ENCODE results near the gene NOX4. TPM values are rescaled to one million over a fixed set of nuclear protein-coding genes. Genes with fewer than 3 reads are reported as not detected.

NOX4 gene
- total RNA-seq, 1 experiment from 2014 or later = 1.5 TPM

- TF ChIP-seq AR (CRISPR knock-in tag; IDR thresholded peaks at IDR 0.05) = no peak
- no peak for TF ChIP-seq USF1 (CRISPR knock-in tag; IDR thresholded peaks at IDR 0.05)
- TF ChIP-seq ZNF219 (CRISPR knock-in tag; IDR thresholded peaks at IDR 0.05; ENCODE audit: borderline replicate concordance) = no peak
These were observed at the start of gene NOX4 (continued) for GRCh38 chr11:89490981-89491690.

- ChIA-PET POLR2A (no interaction called here), CTCF (no interaction called here)
- no peaks in the 10 kb centered on the region for H3K36me3 Mint-ChIP-seq
- DNase-seq (ENCODE audit: low spot score) = no peak
- H3K4me3 Mint-ChIP-seq = no peak overlapping the region
- no peak for ATAC-seq
- peaks cover 3% of the 10 kb centered on the region; the same call in 1 of the 2 replicates for H3K9me3 Mint-ChIP-seq
- H3K27me3 Mint-ChIP-seq (ENCODE audit: low read depth) = no peaks in the 10 kb centered on the region
- no peaks in the 10 kb centered on the region for H3K4me1 Mint-ChIP-seq
- no peak overlapping the region for H3K27ac Mint-ChIP-seq
- TF ChIP-seq TEAD1 (CRISPR knock-in tag; IDR thresholded peaks at IDR 0.05) (no peak), TEAD4 (CRISPR knock-in tag; IDR thresholded peaks at IDR 0.05) (no peak), ZBTB21 (CRISPR knock-in tag; IDR thresholded peaks at IDR 0.05; ENCODE audit: borderline replicate concordance) (no peak), ZNF416 (CRISPR knock-in tag; IDR thresholded peaks at IDR 0.05) (no peak), ZSCAN18 (CRISPR knock-in tag; IDR thresholded peaks at IDR 0.05) (no peak), ZNF425 (CRISPR knock-in tag; conservative IDR thresholded peaks at IDR 0.05) (no peak), MXD4 (CRISPR knock-in tag; IDR thresholded peaks at IDR 0.05; ENCODE audit: borderline replicate concordance) (no peak), E2F4 (CRISPR knock-in tag; IDR thresholded peaks at IDR 0.05; ENCODE audit: borderline replicate concordance, low read depth) (no peak)
These were observed 49.7 kb upstream of the NOX4 start for GRCh38 chr11:89540826-89541225.

GRCh38 chr11:89537936-89538335, 46.8 kb upstream of the NOX4 start:
- DNase-seq (ENCODE audit: low spot score) (no peak), ATAC-seq (no peak)
- H3K9me3 Mint-ChIP-seq = peaks cover 3% of the 10 kb centered on the region
- H3K4me1 Mint-ChIP-seq = peaks cover 10% of the 10 kb centered on the region
- no peaks in the 10 kb centered on the region for H3K36me3 Mint-ChIP-seq
- no peaks in the 10 kb centered on the region for H3K27me3 Mint-ChIP-seq (ENCODE audit: low read depth)
- H3K4me3 Mint-ChIP-seq = no peak overlapping the region
- ChIA-PET CTCF (no interaction called here), POLR2A (no interaction called here)
- H3K27ac Mint-ChIP-seq = no peak overlapping the region
- TF ChIP-seq GABPB1 (CRISPR knock-in tag; IDR thresholded peaks at IDR 0.05) (no peak), NR3C1 (CRISPR knock-in tag; conservative IDR thresholded peaks at IDR 0.05; ENCODE audit: low read depth) (no peak), ERG (CRISPR knock-in tag; IDR thresholded peaks at IDR 0.05) (no peak), ZSCAN18 (CRISPR knock-in tag; IDR thresholded peaks at IDR 0.05) (no peak), ZNF232 (CRISPR knock-in tag; IDR thresholded peaks at IDR 0.05) (no peak), OVOL2 (CRISPR knock-in tag; IDR thresholded peaks at IDR 0.05; ENCODE audit: borderline replicate concordance) (no peak), FOXJ3 (CRISPR knock-in tag; IDR thresholded peaks at IDR 0.05; ENCODE audit: borderline replicate concordance) (no peak), KAT7 (CRISPR knock-in tag; IDR thresholded peaks at IDR 0.05; ENCODE audit: borderline replicate concordance) (no peak), JAZF1 (CRISPR knock-in tag; IDR thresholded peaks at IDR 0.05) (no peak), E2F1 (CRISPR knock-in tag; IDR thresholded peaks at IDR 0.05) (no peak)
